D721Med (cell line): ENCODE results near the gene SLC25A45.
"Not testable (repeated sequence)": the region's sequence is repeated elsewhere in the genome, so short reads cannot be mapped to it uniquely, and the experiment has no call there.

Source experiments
- DNase-seq: peaks from one replicate; pipeline ENCODE4 v3.0.0; 2011; ENCODE audit warnings: low spot score; ENCODE audit not compliant: insufficient read length
- FAIRE-seq: peaks from 2 replicates; lab custom pipeline; 2011; peaks lifted over from hg19 to GRCh38; lab: Jason Lieb, UNC
- CTCF ChIP-seq: IDR thresholded peaks from 2 replicates; pipeline ENCODE4 v1.5.1; 2012; ENCODE audit warnings: mild to moderate bottlenecking, control low read depth; ENCODE audit not compliant: insufficient read depth; ENCODE audit errors: missing control alignments

Gene SLC25A45

GRCh38 chr11:65340226-65340625 lies 42.2 kb downstream of the SLC25A45 start:
- FAIRE-seq (no peak), DNase-seq (no peak)
- no peak for TF ChIP-seq CTCF

- TF ChIP-seq CTCF: no peak
- no peak for DNase-seq
- FAIRE-seq: no peak
These were observed 43.8 kb downstream of the SLC25A45 start for GRCh38 chr11:65338676-65339075.

- TF ChIP-seq CTCF: no peak
- no peak for FAIRE-seq
- no peak for DNase-seq
These were observed 47.6 kb downstream of the SLC25A45 start for GRCh38 chr11:65334696-65335295.

GRCh38 chr11:65332591-65332990 lies 49.9 kb downstream of the SLC25A45 start:
- FAIRE-seq, DNase-seq: not testable (repeated sequence)

- no peak for TF ChIP-seq CTCF
- no peak for DNase-seq
- FAIRE-seq: no peak
These were observed 51.9 kb downstream of the SLC25A45 start for GRCh38 chr11:65330544-65330943.

GRCh38 chr11:65329944-65330403 lies 52.5 kb downstream of the SLC25A45 start:
- FAIRE-seq (no peak), DNase-seq (no peak)
- TF ChIP-seq CTCF: peak; percentile 83

- DNase-seq: no peak
- FAIRE-seq: no peak
- no peak for TF ChIP-seq CTCF
These were observed 53.0 kb downstream of the SLC25A45 start for GRCh38 chr11:65329478-65329877.
